Activated CD8-positive, alpha-beta memory T cell treated with anti-CD3 and anti-CD28 coated beads, Interleukin-2, amount 10 ng/mL, durations not matched to agents 7 days and 5 days (primary cell): ENCODE results near the gene ALDH1A2. TPM values are rescaled to one million over a fixed set of nuclear protein-coding genes. Genes with fewer than 3 reads are reported as not detected.
"Not testable (repeated sequence)": the region's sequence is repeated elsewhere in the genome, so short reads cannot be mapped to it uniquely, and the experiment has no call there.

ENCODE experiments used
- ATAC-seq: fragments of 150-1000 bp; cut with Tn5 transposase; one replicate; pipeline ENCODE4 v1.10.0; 2021; ENCODE audit warnings: moderate library complexity
- CTCF ChIA-PET: fragments of 350-600 bp; sonication (Branson Sonifier 250); formaldehyde crosslinking; loops from one replicate; lab custom pipeline; 2021; ENCODE audit warnings: antibody characterized with exemption; lab: Charles Lee
- DNase-seq: peaks from one replicate; pipeline ENCODE4 v3.0.0-alpha.2; 2020
- H3K27ac Mint-ChIP-seq: one replicate; pipeline ENCODE4 v1.8.0; 2021; ENCODE audit warnings: mild to moderate bottlenecking, mixed read lengths
- H3K27me3 Mint-ChIP-seq: one replicate; pipeline ENCODE4 v1.8.0; 2021; ENCODE audit warnings: mixed read lengths
- H3K36me3 Mint-ChIP-seq: one replicate; pipeline ENCODE4 v1.8.0; 2021; ENCODE audit warnings: mild to moderate bottlenecking, mixed read lengths
- H3K4me1 Mint-ChIP-seq: one replicate; pipeline ENCODE4 v1.8.0; 2021; ENCODE audit warnings: mixed read lengths
- H3K4me3 Mint-ChIP-seq: one replicate; pipeline ENCODE4 v1.8.0; 2021; ENCODE audit warnings: mild to moderate bottlenecking, moderate library complexity, mixed read lengths
- H3K9me3 Mint-ChIP-seq: one replicate; pipeline ENCODE4 v1.8.0; 2022; ENCODE audit warnings: low read depth, mixed read lengths
- total RNA-seq, 2 experiments: library from RNA; stranded (reverse); gene quantifications; one replicate each; pipeline ENCODE4 v1.2.3, GENCODE V29; 2021

Gene ALDH1A2
- 1 to 10 TPM in 1 of 2 experiments, under 1 TPM in 1; 0.82 to 1.5 TPM for total RNA-seq

DNA sequence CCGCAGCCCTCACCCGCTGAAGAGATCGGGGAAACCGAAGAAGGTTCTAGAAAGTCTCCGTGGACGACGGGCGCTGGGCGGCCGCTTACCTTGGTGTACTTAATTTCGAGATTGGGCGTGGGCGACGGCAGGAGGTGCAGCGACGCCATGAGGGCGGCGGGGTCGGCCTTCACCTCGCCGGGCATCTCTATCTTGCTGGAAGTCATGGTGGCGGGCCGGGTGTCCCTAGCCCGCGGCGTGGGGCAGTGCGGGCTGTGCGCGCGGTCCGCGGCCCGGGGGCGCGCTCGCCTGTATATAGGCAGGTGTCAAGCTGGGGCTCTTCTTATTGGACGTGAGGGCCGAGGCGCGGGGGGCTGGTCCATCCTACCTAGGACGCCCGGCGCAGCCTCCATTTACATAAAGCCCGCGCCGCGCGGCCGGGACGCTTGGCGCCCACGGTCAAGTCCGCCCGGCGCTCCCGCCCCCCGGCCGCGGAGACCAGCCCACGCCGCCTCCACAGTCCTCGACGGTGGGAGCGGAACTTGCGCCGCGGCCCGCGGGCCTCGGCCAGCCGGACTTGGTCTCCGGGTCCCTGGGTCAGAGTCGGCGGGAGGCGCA, at the start of gene ALDH1A2:
ALDH1A2 (minus strand) TSS at position 267 of the 597 bp plus-strand sequence; CDS start at position 206, 61 bp downstream.
- Mint-ChIP-seq H3K9me3 (no peaks in the 10 kb centered on the region), H3K4me3 (no peak within 1 kb of the TSS), H3K4me1 (peaks cover 3% of the 10 kb centered on the region), H3K27me3 (peaks cover 70% of the 10 kb centered on the region), H3K27ac (no peak within 1 kb of the TSS), H3K36me3 (no peaks in the 10 kb centered on the region)
- ATAC-seq: no peak
- DNase-seq: no peak
- CTCF ChIA-PET: interaction anchor here (1.5 to 2.2 kb wide), 5 partner anchors 13 to 334 kb away, joined by 4 to 23 read pairs (median 9); no protein-coding TSS in a partner anchor

DNA sequence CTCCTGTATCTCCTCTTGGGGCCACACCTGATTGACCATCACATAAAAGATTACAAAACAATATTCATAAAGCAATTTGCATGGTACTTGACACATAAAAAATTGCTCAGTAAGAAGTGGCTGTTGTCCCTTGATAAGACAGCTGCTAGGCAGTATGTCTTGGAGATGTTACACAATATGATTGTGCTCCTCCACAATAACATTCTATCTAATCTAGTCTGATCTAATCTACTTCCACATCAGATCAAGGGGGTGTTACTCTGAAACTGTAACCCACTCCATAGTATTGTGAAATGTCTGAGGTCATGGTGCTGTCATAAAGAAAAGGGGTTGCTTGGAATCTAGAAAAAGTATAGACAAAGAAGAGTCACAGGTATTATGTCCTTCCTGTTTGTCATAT, 49.3 kb upstream of the ALDH1A2 start:
- H3K4me3 Mint-ChIP-seq: no peak overlapping the region
- peaks cover 33% of the 10 kb centered on the region for H3K27me3 Mint-ChIP-seq
- no peak for DNase-seq
- H3K4me1 Mint-ChIP-seq: no peaks in the 10 kb centered on the region
- H3K9me3 Mint-ChIP-seq: no peaks in the 10 kb centered on the region
- H3K27ac Mint-ChIP-seq: no peak overlapping the region
- ATAC-seq: no peak
- CTCF ChIA-PET: no interaction called here
- H3K36me3 Mint-ChIP-seq: no peaks in the 10 kb centered on the region

DNA sequence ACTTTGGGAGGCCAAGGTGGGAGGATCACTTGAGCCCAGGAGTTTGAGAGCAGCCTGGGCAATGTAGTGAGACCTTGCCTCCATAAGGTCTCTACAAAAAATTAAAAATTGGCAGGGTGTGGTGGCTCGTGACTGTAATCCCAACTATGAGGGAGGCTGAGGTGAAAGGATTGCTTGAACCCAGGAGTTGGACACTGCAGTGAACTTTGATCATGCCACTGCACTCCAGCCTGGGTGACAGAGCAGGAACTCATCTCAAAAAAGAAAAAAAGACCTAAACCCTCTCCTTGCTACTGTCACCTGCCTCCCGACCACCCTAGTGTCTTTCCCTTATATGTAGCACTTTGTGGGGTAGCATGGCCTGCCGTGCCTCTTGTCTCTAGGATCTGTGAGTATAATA, 48.9 kb upstream of the ALDH1A2 start:
- no peaks in the 10 kb centered on the region for H3K36me3 Mint-ChIP-seq
- DNase-seq (no peak), ATAC-seq (no peak)
- no peak overlapping the region for H3K4me3 Mint-ChIP-seq
- no peak overlapping the region for H3K27ac Mint-ChIP-seq
- no peaks in the 10 kb centered on the region for H3K4me1 Mint-ChIP-seq
- no peaks in the 10 kb centered on the region for H3K9me3 Mint-ChIP-seq
- CTCF ChIA-PET: no interaction called here
- H3K27me3 Mint-ChIP-seq: peaks cover 33% of the 10 kb centered on the region

DNA sequence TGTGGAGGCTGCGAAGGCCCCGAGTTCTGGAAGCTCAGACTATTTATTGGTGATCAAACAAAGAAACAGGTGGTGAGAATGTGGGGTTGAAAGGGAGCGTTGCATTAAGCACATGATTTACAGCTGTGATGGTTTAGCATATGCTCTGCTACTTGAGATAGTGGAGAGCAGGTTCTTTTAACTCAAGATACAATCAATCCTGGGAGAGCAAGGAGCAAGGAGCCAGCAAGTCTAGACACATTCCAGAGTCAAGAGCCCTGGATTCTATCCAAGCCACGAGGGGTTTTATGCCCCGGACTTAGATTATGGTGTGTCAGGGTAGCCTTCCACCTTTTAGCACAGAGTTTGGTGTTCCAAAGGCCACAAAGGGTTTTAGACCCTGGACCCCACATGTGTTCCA, 47.8 kb upstream of the ALDH1A2 start:
- H3K36me3 Mint-ChIP-seq, H3K4me1 Mint-ChIP-seq, H3K4me3 Mint-ChIP-seq, H3K9me3 Mint-ChIP-seq, H3K27ac Mint-ChIP-seq, DNase-seq, CTCF ChIA-PET, ATAC-seq: not testable (repeated sequence)
- peaks cover 33% of the 10 kb centered on the region for H3K27me3 Mint-ChIP-seq

DNA sequence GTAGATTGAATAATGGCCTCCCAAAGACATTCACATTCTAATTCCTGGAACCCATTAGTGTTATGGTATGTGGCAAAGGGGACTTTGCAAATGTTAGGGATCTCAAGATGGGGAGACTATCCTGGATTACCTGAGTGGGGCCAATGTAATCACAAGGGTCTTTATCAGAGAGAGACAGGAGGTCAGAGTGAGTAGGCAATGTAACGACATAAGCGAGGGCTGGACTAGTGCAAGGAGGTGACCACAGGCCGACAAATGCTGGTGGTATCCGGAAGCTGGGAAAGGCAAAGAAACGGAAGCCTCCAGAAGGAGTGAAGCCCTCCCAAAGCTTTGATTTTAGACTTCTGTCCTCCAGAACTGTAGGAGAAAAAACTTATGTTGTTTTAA, 46.2 kb upstream of the ALDH1A2 start:
- CTCF ChIA-PET: no interaction called here
- no peak for ATAC-seq
- Mint-ChIP-seq H3K4me1 (no peaks in the 10 kb centered on the region), H3K27me3 (peaks cover 31% of the 10 kb centered on the region), H3K4me3 (no peak overlapping the region), H3K36me3 (no peaks in the 10 kb centered on the region), H3K27ac (no peak overlapping the region), H3K9me3 (no peaks in the 10 kb centered on the region)
- no peak for DNase-seq

DNA sequence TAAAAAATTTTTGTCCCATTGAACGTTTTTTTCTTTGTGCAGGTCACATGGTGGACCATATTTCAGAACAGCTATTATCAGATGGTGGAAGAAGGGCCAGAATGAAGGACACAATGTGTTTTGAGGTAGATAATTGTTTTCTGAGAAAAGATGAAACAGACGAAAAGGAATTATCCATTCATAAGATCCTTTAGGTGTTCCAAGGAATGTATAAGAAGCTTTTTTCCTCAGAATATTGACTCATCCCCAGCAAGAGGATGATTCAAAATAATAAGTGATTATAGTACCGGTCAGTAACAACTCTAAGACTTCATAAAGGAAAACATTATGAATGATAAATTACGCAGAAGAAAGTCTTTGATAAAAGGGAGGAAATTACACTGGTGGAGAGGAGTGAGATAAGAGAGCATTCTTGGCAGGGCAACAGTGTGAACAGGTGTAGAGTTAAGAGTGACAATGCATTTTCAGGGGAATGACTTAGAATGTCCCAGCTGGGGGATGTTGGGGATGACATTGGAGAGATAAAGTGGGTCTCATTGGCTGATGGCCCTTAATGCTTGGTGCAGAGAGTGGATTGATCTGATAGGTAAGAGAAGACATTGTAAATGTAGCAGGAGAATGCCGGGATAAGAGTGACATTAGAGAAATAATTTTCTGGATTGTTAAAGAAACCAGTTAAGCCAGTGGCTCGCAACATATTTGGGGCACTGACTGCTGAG, 45.6 kb upstream of the ALDH1A2 start:
- ATAC-seq: no peak
- CTCF ChIA-PET: no interaction called here

DNA sequence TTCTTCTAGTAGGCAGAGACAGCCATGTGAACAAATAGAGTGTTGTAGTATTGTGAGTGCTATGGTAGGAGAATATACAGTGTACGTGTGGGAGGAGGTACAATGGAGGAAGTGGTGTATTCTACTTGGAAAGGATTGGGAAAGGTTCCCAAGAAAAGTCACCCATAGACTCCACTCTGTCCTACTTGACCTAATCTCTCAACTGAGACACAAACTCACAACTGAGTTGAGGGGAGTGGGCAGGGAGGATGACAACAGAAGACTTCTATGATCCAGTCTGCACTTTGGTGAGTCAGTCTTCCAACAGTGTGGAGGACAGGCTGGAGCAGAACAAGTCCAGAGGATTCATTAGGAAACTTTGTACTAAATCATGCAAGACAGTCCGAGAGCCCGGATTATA, 43.9 kb upstream of the ALDH1A2 start:
- Mint-ChIP-seq H3K27me3 (peaks cover 35% of the 10 kb centered on the region), H3K4me3 (no peak overlapping the region), H3K36me3 (no peaks in the 10 kb centered on the region), H3K9me3 (no peaks in the 10 kb centered on the region), H3K27ac (no peak overlapping the region), H3K4me1 (no peaks in the 10 kb centered on the region)
- DNase-seq: no peak
- no peak for ATAC-seq
- CTCF ChIA-PET: no interaction called here

More for the DNA sequence above, 45.6 kb upstream of the ALDH1A2 start:
- DNase-seq: no peak
- Mint-ChIP-seq H3K27ac (no peak overlapping the region), H3K4me3 (no peak overlapping the region), H3K9me3 (no peaks in the 10 kb centered on the region), H3K36me3 (no peaks in the 10 kb centered on the region), H3K4me1 (no peaks in the 10 kb centered on the region), H3K27me3 (peaks cover 34% of the 10 kb centered on the region)

DNA sequence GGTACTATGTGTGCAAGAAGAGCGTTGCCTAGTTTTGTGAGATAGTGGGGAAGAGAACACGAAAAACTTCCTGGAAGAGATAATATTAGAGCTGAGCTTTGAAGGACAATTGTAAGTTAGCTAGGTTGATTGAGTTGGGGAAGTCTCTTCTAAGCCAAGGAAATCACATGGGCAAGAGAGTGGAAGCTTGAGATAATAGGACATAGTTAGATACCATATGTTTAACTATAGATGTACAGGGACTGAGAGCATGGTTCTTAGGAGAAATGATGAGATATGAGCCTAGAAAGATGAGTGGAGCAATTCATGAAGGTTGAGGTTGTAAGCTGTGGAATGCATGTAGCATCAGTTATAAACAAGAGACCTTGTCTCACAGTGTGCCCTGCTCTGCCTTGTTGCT, 42.6 kb upstream of the ALDH1A2 start:
- H3K4me1 Mint-ChIP-seq: no peaks in the 10 kb centered on the region
- ATAC-seq: no peak
- DNase-seq: no peak
- no peaks in the 10 kb centered on the region for H3K36me3 Mint-ChIP-seq
- CTCF ChIA-PET: no interaction called here
- H3K27ac Mint-ChIP-seq: no peak overlapping the region
- H3K4me3 Mint-ChIP-seq: no peak overlapping the region
- H3K27me3 Mint-ChIP-seq: peaks cover 41% of the 10 kb centered on the region
- no peaks in the 10 kb centered on the region for H3K9me3 Mint-ChIP-seq

DNA sequence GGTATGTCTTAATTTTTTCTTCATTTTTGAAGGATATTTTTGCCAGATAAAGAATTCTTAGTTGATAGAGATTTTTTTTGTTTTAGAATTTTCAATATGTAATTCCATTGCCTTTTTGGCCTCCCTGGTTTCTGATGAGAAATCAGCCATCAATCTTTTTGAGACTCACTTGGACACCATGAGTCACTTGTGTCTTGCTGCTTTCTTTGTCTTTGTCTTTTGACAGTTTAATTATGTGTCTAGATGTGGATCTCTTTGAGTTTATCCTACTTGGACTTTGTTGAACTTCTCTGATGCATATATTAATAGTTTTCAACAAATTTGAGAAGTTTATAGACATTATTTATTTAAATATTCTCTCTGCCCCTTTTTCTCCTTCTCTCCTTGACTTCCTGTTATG, 38.0 kb upstream of the ALDH1A2 start:
- no peak for ATAC-seq
- Mint-ChIP-seq H3K4me1 (no peaks in the 10 kb centered on the region), H3K9me3 (no peaks in the 10 kb centered on the region), H3K4me3 (no peak overlapping the region), H3K27me3 (peaks cover 62% of the 10 kb centered on the region), H3K36me3 (no peaks in the 10 kb centered on the region), H3K27ac (no peak overlapping the region)
- CTCF ChIA-PET: no interaction called here
- no peak for DNase-seq

DNA sequence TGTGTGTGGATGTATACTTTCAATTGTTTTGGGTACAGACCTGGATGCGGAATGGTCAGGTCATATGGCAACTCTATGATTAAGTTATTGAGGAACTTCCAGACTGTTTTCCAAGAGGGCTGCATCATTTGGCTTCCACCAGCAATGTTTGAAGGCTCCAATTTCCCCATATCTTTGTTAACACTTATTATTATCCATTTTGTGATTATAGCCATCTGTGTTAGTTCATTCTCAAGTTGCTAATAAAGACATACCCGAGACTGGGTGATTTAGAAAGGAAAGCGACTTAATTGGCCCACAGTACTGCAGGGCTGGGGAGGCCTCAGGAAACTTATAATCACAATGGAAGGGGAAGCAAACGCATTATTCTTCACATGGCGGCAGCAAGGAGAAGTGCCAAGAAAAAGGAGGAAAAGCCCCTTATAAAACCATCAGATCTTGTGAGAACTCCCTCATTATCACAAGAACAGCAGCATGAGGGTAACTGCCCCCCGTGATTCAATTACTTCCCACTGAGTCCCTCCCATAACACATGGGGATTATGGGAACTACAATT, 31.1 kb upstream of the ALDH1A2 start:
- no peaks in the 10 kb centered on the region for H3K9me3 Mint-ChIP-seq
- DNase-seq (no peak), ATAC-seq (no peak)
- H3K4me1 Mint-ChIP-seq: no peaks in the 10 kb centered on the region
- H3K27me3 Mint-ChIP-seq: peaks cover 43% of the 10 kb centered on the region
- H3K36me3 Mint-ChIP-seq: no peaks in the 10 kb centered on the region
- H3K4me3 Mint-ChIP-seq: no peak overlapping the region
- CTCF ChIA-PET: no interaction called here
- no peak overlapping the region for H3K27ac Mint-ChIP-seq

DNA sequence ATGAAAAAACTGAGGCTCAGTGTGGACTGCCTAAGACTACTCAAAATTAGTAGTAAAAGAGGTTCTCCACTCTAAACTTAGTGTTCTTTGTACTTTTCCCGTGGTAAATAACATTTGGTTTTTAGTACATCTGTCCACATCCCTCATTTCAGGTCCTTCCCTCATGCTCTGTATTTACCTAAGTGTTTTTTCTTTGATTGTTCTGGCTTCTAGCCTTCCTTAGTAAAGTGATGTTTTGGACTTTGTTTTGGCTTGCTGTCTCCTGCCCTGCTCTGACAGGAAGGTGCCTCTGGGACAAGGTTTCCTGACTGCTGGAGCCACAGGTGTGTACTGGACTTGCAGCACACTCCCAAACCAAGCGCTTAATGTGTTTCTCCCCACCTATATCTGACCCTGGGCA, 29.9 kb upstream of the ALDH1A2 start:
- no peak for DNase-seq
- CTCF ChIA-PET: no interaction called here
- no peaks in the 10 kb centered on the region for H3K9me3 Mint-ChIP-seq
- no peak for ATAC-seq
- H3K27me3 Mint-ChIP-seq: peaks cover 36% of the 10 kb centered on the region
- no peaks in the 10 kb centered on the region for H3K36me3 Mint-ChIP-seq
- H3K4me3 Mint-ChIP-seq: no peak overlapping the region
- no peaks in the 10 kb centered on the region for H3K4me1 Mint-ChIP-seq
- no peak overlapping the region for H3K27ac Mint-ChIP-seq

DNA sequence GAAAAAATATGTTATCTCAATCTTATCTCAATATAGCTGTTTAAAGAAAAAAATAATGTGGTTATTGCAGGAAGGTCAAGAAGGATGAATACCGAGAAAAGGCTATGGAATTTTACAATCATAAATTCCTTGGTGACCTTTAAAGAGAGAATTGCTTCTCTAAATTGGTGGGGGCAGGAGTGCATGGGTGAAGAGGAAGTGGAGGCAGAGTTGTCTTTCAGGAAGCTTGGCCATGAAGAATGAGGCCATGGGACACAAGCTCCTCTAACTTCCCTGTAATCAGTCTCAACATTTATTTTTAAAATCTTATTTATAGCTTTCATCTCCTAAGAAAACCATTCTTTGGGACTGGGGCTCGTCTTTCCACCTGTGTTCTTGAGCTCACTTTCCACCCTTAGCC, 22.4 kb upstream of the ALDH1A2 start:
- ATAC-seq: no peak
- CTCF ChIA-PET: no interaction called here
- H3K27ac Mint-ChIP-seq: no peak overlapping the region
- H3K4me3 Mint-ChIP-seq: no peak overlapping the region
- no peaks in the 10 kb centered on the region for H3K36me3 Mint-ChIP-seq
- no peaks in the 10 kb centered on the region for H3K9me3 Mint-ChIP-seq
- peaks cover 34% of the 10 kb centered on the region for H3K27me3 Mint-ChIP-seq
- no peaks in the 10 kb centered on the region for H3K4me1 Mint-ChIP-seq
- DNase-seq: no peak

DNA sequence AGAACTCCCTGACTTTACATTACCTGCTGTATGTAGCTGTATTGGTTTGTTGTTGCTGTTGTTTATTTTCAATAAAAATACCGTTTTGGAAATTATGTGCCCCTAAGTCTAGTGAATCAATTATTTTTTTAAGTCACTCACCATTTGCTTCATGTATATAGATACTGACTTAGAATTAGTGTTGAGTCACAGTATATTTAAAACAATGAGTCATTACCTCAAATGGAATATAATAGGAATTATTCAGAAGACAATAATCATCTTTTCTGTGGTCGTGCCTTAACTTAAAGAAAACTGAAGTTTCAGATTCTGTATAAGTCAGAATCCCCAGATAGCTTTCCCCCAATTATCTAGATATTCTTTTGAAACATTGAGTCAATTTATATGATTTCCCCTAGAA, 21.0 kb upstream of the ALDH1A2 start:
- ATAC-seq (no peak), DNase-seq (no peak)
- Mint-ChIP-seq H3K9me3 (no peaks in the 10 kb centered on the region), H3K4me3 (no peak overlapping the region), H3K36me3 (no peaks in the 10 kb centered on the region), H3K27me3 (peaks cover 34% of the 10 kb centered on the region), H3K4me1 (no peaks in the 10 kb centered on the region), H3K27ac (no peak overlapping the region)
- CTCF ChIA-PET: no interaction called here

DNA sequence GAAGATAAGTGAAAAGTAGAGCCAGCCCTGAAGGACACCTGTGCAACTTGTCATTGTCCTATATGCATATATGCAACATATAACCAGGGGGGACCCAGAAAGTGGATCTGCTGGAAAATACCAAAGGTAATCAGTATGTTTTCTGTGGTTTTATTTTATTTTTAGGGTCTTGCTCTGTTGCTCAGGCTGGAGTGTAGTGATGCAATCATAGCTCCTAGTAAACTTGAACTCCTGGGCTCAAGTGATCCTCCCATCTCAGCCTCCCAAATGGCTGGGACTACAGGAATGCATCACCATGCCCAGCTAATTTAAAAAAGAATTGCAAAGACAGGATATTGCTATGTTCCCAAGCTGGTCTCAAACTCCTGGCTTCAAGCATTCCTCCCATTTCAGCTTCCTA, 18.0 kb upstream of the ALDH1A2 start:
- no peaks in the 10 kb centered on the region for H3K4me1 Mint-ChIP-seq
- no peak for ATAC-seq
- no peak for DNase-seq
- no peaks in the 10 kb centered on the region for H3K36me3 Mint-ChIP-seq
- no peak overlapping the region for H3K27ac Mint-ChIP-seq
- CTCF ChIA-PET: interaction anchor here (1.5 kb wide), 1 partner anchor 17 kb away, joined by 3 read pairs; no protein-coding TSS in a partner anchor
- H3K4me3 Mint-ChIP-seq: no peak overlapping the region
- H3K27me3 Mint-ChIP-seq: peaks cover 29% of the 10 kb centered on the region
- H3K9me3 Mint-ChIP-seq: no peaks in the 10 kb centered on the region
